Middle frontal gyrus (tissue), 1 donor: ENCODE data around the gene FOXP1.

Experiments
- DNase-seq: peaks from one replicate; pipeline ENCODE4 v3.0.0-alpha.2; 2015; ENCODE audit warnings: low spot score; ENCODE audit errors: extremely low spot score

The FOXP1 gene

GRCh38 chr3:71191031-71191482 is 392.5 kb downstream of the FOXP1 start:
- DNase-seq: no peak

DNA sequence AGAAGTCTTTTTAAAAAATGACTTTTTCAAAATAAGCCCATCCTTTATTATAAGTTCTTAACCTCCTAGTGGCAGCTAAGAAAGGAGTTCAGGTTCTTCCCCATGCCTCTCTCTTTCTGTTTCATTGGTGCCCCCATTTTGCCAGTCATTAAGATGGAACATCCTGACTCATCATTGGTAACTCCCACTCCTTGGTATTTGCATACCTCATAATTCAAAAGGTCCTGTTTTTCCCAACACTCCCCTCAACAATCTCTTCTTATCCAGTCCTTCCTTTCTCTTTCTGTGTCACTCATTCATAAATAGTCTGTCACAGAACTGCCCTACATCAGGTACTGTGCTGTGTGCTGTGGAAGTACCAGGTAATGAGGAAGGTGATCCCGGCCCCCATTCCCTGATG is 394.0 kb downstream of the FOXP1 start:
- no peak for DNase-seq

GRCh38 chr3:71187715-71188114 is 395.8 kb downstream of the FOXP1 start:
- no peak for DNase-seq

GRCh38 chr3:71186801-71187200 is 396.7 kb downstream of the FOXP1 start:
- DNase-seq: no peak

GRCh38 chr3:71185733-71186455 is 397.6 kb downstream of the FOXP1 start:
- DNase-seq: no peak

DNA sequence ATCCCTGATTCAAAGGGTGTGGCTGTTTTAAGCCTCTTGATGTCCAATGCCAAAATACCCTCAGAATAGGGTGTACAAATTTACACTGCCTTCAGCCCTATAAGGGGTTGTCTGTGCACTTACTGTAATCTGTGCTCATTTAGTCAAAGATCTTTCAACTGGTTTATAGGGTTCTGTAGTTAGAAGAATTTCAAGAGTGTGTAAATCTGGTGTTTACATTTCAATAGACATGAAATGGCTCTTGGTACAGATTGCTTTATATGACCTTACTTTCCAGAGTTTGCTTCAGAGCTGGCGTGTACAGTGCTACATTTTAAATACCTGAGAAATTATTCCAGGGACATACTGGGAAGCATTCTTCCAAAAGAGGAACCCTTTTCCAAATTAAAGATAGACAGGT is 399.3 kb downstream of the FOXP1 start:
- no peak for DNase-seq

- DNase-seq: no peak
Measured at GRCh38 chr3:71183549-71183948, 400.0 kb downstream of the FOXP1 start.

GRCh38 chr3:71180524-71180923 is 403.0 kb downstream of the FOXP1 start:
- no peak for DNase-seq

DNA sequence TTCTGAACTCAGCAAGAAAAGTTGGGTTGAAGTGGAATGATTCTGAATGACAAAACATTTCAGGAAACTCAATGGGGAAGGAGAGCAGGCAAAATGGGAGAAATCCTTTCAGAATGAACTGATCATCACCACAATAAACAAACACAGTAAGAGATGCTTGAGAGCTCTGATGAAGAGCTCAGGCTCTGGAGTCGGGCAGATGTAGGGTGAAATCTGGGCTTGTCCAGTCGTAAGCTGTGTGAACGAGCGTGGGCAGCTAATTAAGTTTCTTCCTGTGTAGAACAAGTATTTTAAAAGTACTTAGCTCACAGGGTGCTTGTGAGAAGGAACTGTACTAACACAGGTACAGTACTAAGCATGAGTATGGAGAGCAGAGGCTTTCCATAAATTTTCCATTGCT is 406.2 kb downstream of the FOXP1 start:
- DNase-seq: no peak

GRCh38 chr3:71176366-71176765 is 407.2 kb downstream of the FOXP1 start:
- no peak for DNase-seq

DNA sequence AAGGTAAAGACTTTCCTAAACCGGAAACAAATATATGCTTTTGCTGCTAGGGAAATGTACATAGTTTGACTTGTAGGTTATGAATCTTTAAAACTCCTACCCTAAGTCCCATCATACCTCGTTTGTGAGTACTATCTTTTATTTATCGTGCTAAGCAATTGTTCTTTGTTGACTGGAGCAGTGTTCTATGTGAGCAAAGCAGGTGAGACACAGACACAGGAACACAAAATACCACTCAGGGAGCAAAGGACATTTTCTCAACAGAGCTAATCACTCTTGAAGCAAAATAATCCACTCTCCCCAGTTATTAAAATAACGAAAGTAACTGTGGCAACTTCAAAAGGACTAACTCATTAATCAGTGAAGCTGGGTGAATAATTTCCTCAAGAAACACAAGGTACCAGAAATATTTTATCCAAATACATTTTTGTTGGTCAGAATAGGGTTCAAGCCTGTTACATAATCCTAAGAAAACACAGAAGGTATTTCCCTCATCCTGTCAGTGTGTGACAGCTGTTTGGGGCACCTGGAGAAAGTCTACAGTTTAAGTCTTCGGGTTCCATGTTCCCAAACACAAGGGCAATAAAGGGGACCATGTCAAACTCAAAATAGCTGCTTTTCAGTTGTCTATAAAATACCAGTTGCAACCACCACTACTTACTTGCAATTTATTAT is 407.7 kb downstream of the FOXP1 start:
- DNase-seq: no peak

- no peak for DNase-seq
Measured at GRCh38 chr3:71172951-71173350, 410.6 kb downstream of the FOXP1 start.

- DNase-seq: no peak
Measured at GRCh38 chr3:71172189-71172588, 411.3 kb downstream of the FOXP1 start.

GRCh38 chr3:71171247-71171646 is 412.3 kb downstream of the FOXP1 start:
- DNase-seq: no peak

- no peak for DNase-seq
Measured at GRCh38 chr3:71168880-71169411, 414.6 kb downstream of the FOXP1 start.

GRCh38 chr3:71168121-71168721 is 415.3 kb downstream of the FOXP1 start:
- no peak for DNase-seq

GRCh38 chr3:71166339-71167240 is 416.9 kb downstream of the FOXP1 start:
- no peak for DNase-seq

DNA sequence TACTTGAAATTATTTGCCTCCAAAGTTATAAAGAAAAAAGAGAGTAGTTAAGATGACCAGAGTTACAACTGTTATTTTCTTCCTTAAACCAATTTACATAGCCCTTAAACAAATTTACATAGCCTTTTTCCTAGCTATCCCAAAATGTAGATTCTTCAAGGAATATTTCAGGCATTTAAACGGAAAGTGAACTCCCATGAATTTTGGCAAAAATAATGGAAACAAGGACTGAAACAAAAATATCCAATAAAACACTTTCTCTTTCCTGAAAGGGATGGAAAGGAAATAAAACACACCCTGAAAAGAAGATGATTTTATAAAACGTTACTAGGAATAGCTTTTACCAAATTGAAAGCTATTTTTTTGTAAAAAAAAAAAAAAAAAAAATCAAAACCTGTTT is 418.6 kb downstream of the FOXP1 start:
- no peak for DNase-seq

GRCh38 chr3:71163198-71163918 is 420.2 kb downstream of the FOXP1 start:
- no peak for DNase-seq

DNA sequence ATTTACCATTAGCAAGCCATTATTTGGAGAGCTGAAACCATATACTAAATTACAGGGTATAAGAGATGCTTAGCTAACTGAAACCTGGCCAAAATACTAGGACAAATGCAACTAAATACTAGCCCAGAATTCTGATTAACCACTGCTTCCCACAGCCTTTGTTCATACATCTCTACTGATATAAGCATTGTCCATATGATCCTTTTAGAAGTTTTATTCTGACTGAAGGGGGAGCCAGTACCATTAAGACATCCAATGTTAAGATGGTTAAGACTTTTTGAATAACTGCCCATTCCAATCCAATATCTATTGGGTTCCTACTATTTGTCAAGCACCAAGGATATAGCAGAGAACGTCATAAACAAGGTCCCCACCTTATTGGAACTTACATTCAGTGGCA is 421.3 kb downstream of the FOXP1 start:
- no peak for DNase-seq
